PC-3 (cell line): ENCODE measurements around the gene COX10.
"Not testable (repeated sequence)": the region's sequence is repeated elsewhere in the genome, so short reads cannot be mapped to it uniquely, and the experiment has no call there.

Experiments used
- CTCF ChIP-seq: fragments of 300-600 bp; sonication (generic); conservative IDR thresholded peaks from 2 replicates; pipeline ENCODE4 v1.5.1; 2017; ENCODE audit warnings: antibody characterized with exemption, low read depth, mild to moderate bottlenecking, low read length
- EZH2 ChIP-seq: fragments of 300-600 bp; sonication (generic); IDR thresholded peaks from one replicate; pipeline ENCODE4 v1.6.1; 2017; ENCODE audit warnings: antibody characterized with exemption, mild to moderate bottlenecking, low read length; ENCODE audit not compliant: unreplicated experiment
- EZH2phosphoT487 ChIP-seq: fragments of 300-600 bp; sonication (generic); IDR thresholded peaks from 2 replicates; pipeline ENCODE4 v1.6.1; 2018; ENCODE audit warnings: mild to moderate bottlenecking, antibody characterized with exemption, low read length, borderline replicate concordance

GRCh38 chr17:14021651-14022294 lies 47.5 kb upstream of the COX10 start:
- TF ChIP-seq EZH2phosphoT487, CTCF, EZH2: not testable (repeated sequence)
